ENCODE results near the gene ZFP36L2. TPM values are rescaled to one million over a fixed set of nuclear protein-coding genes. Genes with fewer than 3 reads are reported as not detected.

ZFP36L2 gene
- total and polyA plus RNA-seq, 2 donors (not counting 1 experiment from before 2014, with no cell fraction given) = 16.7 to 26.7 TPM

DNA sequence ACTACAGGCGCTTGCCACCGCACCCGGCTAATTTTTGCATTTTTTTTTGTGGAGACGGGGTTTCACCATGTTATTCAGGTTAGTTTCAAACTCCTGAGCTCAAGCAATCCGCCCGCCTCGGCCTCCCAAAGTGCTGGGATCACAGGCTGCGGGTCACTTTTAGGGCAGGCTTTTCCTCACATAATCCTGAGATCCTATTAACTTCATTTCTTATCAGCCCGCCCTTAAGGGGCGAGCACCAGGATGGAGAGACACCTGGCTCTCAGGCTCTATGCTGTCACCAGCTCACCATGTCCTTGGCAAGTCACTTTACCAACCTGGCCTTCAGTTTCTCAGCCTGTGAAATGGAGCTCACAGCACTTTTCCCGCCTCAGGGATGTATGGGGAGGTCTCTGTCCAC lies 23.0 kb downstream of the ZFP36L2 start:
- H3K4me3 ChIP-seq (replicated peaks in 1 of 4; ENCODE audit: control extremely low read depth in 1 of 4, insufficient read depth in 1 of 4, low read depth in 3 of 4, low read length in 4 of 4) = no peak overlapping the region

GRCh38 chr2:43202289-43202688 lies 24.1 kb downstream of the ZFP36L2 start:
- no peak overlapping the region for H3K4me3 ChIP-seq (replicated peaks in 1 of 4; ENCODE audit: control extremely low read depth in 1 of 4, insufficient read depth in 1 of 4, low read depth in 3 of 4, low read length in 4 of 4)
- no peak for DNase-seq (ENCODE audit: low read depth in 2 of 2)
- H3K36me3 ChIP-seq (ENCODE audit: control insufficient read depth, insufficient read depth, low read length) = no peaks in the 10 kb centered on the region
- no peak overlapping the region for H2AFZ ChIP-seq (ENCODE audit: low read length)
- no peaks in the 10 kb centered on the region for H3K4me1 ChIP-seq (ENCODE audit: control insufficient read depth, extremely low read depth, insufficient read depth, low read length)
- no peaks in the 10 kb centered on the region for H3K79me2 ChIP-seq (ENCODE audit: control insufficient read depth, insufficient read depth, low read length)
- H4K20me1 ChIP-seq (ENCODE audit: control insufficient read depth, extremely low read depth, insufficient read depth, low read length) = no peaks in the 10 kb centered on the region
- H3K4me2 ChIP-seq (ENCODE audit: extremely low read depth, insufficient read depth, low read length) = no peak overlapping the region
- H3K27ac ChIP-seq (ENCODE audit: insufficient read depth, low read length) = no peak overlapping the region
- H3K27me3 ChIP-seq (ENCODE audit: control insufficient read depth, insufficient read depth, low read length) = no peaks in the 10 kb centered on the region
- no peak overlapping the region for H3K9ac ChIP-seq (ENCODE audit: insufficient read depth, low read length)
- H3K9me3 ChIP-seq (ENCODE audit: control insufficient read depth, insufficient read depth, low read depth, low read length) = no peaks in the 10 kb centered on the region
- TF ChIP-seq CTCF (conservative IDR thresholded peaks at IDR 0.05 in 1 of 2, IDR thresholded peaks at IDR 0.05 in 1 of 2; ENCODE audit: low read depth in 1 of 2, low read length in 2 of 2) = no peak
- no peak for TF ChIP-seq EZH2 (IDR thresholded peaks at IDR 0.05; ENCODE audit: low read length, missing control alignments)

More for the DNA sequence above, 23.0 kb downstream of the ZFP36L2 start:
- DNase-seq (ENCODE audit: low read depth in 2 of 2) = no peak
- H3K4me1 ChIP-seq (ENCODE audit: control insufficient read depth, extremely low read depth, insufficient read depth, low read length) = no peaks in the 10 kb centered on the region
- no peaks in the 10 kb centered on the region for H3K79me2 ChIP-seq (ENCODE audit: control insufficient read depth, insufficient read depth, low read length)
- H3K27ac ChIP-seq (ENCODE audit: insufficient read depth, low read length) = no peak overlapping the region
- no peak overlapping the region for H2AFZ ChIP-seq (ENCODE audit: low read length)
- no peaks in the 10 kb centered on the region for H3K36me3 ChIP-seq (ENCODE audit: control insufficient read depth, insufficient read depth, low read length)
- H4K20me1 ChIP-seq (ENCODE audit: control insufficient read depth, extremely low read depth, insufficient read depth, low read length) = no peaks in the 10 kb centered on the region
- no peak overlapping the region for H3K9ac ChIP-seq (ENCODE audit: insufficient read depth, low read length)
- H3K27me3 ChIP-seq (ENCODE audit: control insufficient read depth, insufficient read depth, low read length) = no peaks in the 10 kb centered on the region
- TF ChIP-seq CTCF (conservative IDR thresholded peaks at IDR 0.05 in 1 of 2, IDR thresholded peaks at IDR 0.05 in 1 of 2; ENCODE audit: low read depth in 1 of 2, low read length in 2 of 2) = no peak
- TF ChIP-seq EZH2 (IDR thresholded peaks at IDR 0.05; ENCODE audit: low read length, missing control alignments) = no peak
- no peak overlapping the region for H3K4me2 ChIP-seq (ENCODE audit: extremely low read depth, insufficient read depth, low read length)
- H3K9me3 ChIP-seq (ENCODE audit: control insufficient read depth, insufficient read depth, low read depth, low read length) = no peaks in the 10 kb centered on the region

DNA sequence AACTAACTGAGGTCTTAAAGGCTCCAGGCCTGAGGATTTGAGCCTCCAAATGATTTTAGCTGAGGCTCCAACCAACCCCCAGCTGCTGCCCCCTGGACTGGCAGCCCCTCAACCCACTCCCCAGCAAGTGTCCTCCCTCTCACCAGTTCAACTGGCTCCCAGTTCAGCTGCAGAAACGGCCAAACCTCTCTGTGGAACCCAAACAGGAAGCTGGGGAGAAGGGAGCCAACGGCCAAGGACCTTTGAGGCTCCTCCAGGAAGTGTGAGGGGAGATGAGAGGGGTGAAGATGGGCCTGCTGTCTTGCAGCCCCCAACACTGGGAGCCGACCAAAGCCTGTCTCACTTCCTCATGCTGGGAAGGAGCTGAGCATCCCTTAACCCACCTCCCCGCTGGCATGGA lies 24.9 kb downstream of the ZFP36L2 start:
- Histone ChIP-seq H3K9ac (ENCODE audit: insufficient read depth, low read length) (no peak overlapping the region), H2AFZ (ENCODE audit: low read length) (no peak overlapping the region), H3K27ac (ENCODE audit: insufficient read depth, low read length) (no peak overlapping the region), H3K36me3 (ENCODE audit: control insufficient read depth, insufficient read depth, low read length) (no peaks in the 10 kb centered on the region), H3K9me3 (ENCODE audit: control insufficient read depth, insufficient read depth, low read depth, low read length) (no peaks in the 10 kb centered on the region), H3K27me3 (ENCODE audit: control insufficient read depth, insufficient read depth, low read length) (no peaks in the 10 kb centered on the region), H4K20me1 (ENCODE audit: control insufficient read depth, extremely low read depth, insufficient read depth, low read length) (no peaks in the 10 kb centered on the region), H3K4me2 (ENCODE audit: extremely low read depth, insufficient read depth, low read length) (no peak overlapping the region), H3K4me3 (replicated peaks in 1 of 4; ENCODE audit: control extremely low read depth in 1 of 4, insufficient read depth in 1 of 4, low read depth in 3 of 4, low read length in 4 of 4) (no peak overlapping the region), H3K4me1 (ENCODE audit: control insufficient read depth, extremely low read depth, insufficient read depth, low read length) (no peaks in the 10 kb centered on the region), H3K79me2 (ENCODE audit: control insufficient read depth, insufficient read depth, low read length) (no peaks in the 10 kb centered on the region)
- no peak for DNase-seq (ENCODE audit: low read depth in 2 of 2)
- TF ChIP-seq EZH2 (IDR thresholded peaks at IDR 0.05; ENCODE audit: low read length, missing control alignments) (no peak), CTCF (conservative IDR thresholded peaks at IDR 0.05 in 1 of 2, IDR thresholded peaks at IDR 0.05 in 1 of 2; ENCODE audit: low read depth in 1 of 2, low read length in 2 of 2) (no peak)

Data from fibroblast of lung (primary cell).